IMR-90 (cell line): ENCODE data around the gene MRPL43. TPM values are rescaled to one million over a fixed set of nuclear protein-coding genes. Genes with fewer than 3 reads are reported as not detected.

Source experiments
- ATAC-seq: fragments of 200-7000 bp; cut with Tn5 transposase; 2 replicates; pipeline ENCODE4 v1.9.1; 2020; ENCODE audit warnings: low read depth, mild to moderate bottlenecking, moderate library complexity
- BruUV-seq: library from RNA; stranded (reverse); fragments of 400-500 nt; replicated peaks from 2 replicates; lab custom pipeline; 2021; lab: Mats Ljungman, UMichigan
- CTCF ChIA-PET: fragments of 300-600 bp; formaldehyde crosslinking; extraction: SDS; loops from one replicate; lab custom pipeline; 2021; ENCODE audit warnings: antibody characterized with exemption; lab: Yijun Ruan, JAX
- POLR2A ChIA-PET: fragments of 300-600 bp; sonication (Branson Sonifier 250); formaldehyde crosslinking; loops from one replicate; lab custom pipeline; 2022; ENCODE audit warnings: antibody characterized with exemption; ENCODE audit not compliant: unreplicated experiment; lab: Charles Lee
- DNase-seq: peaks from one replicate; pipeline ENCODE4 v3.0.0; 2013
- H2AFZ ChIP-seq: replicated peaks from 2 replicates; pipeline ENCODE3; 2013; ENCODE audit warnings: low read length, mild to moderate bottlenecking; ENCODE audit not compliant: poor library complexity
- H2AK5ac ChIP-seq: 2 replicates; pipeline ENCODE4 v1.6.1; 2013; ENCODE audit warnings: low read depth, low read length, inconsistent platforms
- H2AK9ac ChIP-seq: replicated peaks from 2 replicates; pipeline ENCODE3; 2013; ENCODE audit warnings: mild to moderate bottlenecking, low read depth, low read length, moderate library complexity; ENCODE audit not compliant: poor library complexity
- H2BK120ac ChIP-seq: 2 replicates; pipeline ENCODE4 v1.6.1; 2013; ENCODE audit warnings: low read depth, low read length, inconsistent platforms
- H2BK15ac ChIP-seq: 3 replicates; pipeline ENCODE4 v1.6.1; 2013; ENCODE audit warnings: low read depth, low read length, inconsistent platforms
- H2BK20ac ChIP-seq: 2 replicates; pipeline ENCODE4 v1.6.1; 2013; ENCODE audit warnings: low read depth, mild to moderate bottlenecking, inconsistent platforms, low read length, moderate library complexity
- H2BK5ac ChIP-seq: 2 replicates; pipeline ENCODE4 v1.6.1; 2013; ENCODE audit warnings: mild to moderate bottlenecking, low read depth, low read length, inconsistent platforms; ENCODE audit not compliant: poor library complexity, severe bottlenecking
- H3K14ac ChIP-seq: replicated peaks from 2 replicates; pipeline ENCODE4 v1.6.1; 2013; ENCODE audit warnings: low read depth, low read length, inconsistent platforms
- H3K18ac ChIP-seq: 2 replicates; pipeline ENCODE4 v1.6.1; 2013; ENCODE audit warnings: low read depth, low read length, control low read depth
- H3K23ac ChIP-seq: 2 replicates; pipeline ENCODE4 v1.6.1; 2013; ENCODE audit warnings: low read depth, low read length, inconsistent platforms
- H3K27ac ChIP-seq: 2 replicates; pipeline ENCODE4 v1.5.1; 2013; ENCODE audit warnings: mild to moderate bottlenecking, control low read depth, low read length; ENCODE audit not compliant: insufficient read depth
- H3K27me3 ChIP-seq: 2 replicates; pipeline ENCODE4 v1.6.1; 2013; ENCODE audit warnings: low read length; ENCODE audit not compliant: control insufficient read depth, insufficient read depth
- H3K36me3 ChIP-seq: 2 replicates; pipeline ENCODE4 v1.6.1; 2013; ENCODE audit warnings: low read length, mixed read lengths; ENCODE audit not compliant: control insufficient read depth, insufficient read depth
- H3K4ac ChIP-seq: 2 replicates; pipeline ENCODE4 v1.6.1; 2013; ENCODE audit warnings: low read depth, low read length, inconsistent platforms
- H3K4me1 ChIP-seq: 2 replicates; pipeline ENCODE4 v1.6.1; 2013; ENCODE audit warnings: low read length, mixed read lengths; ENCODE audit not compliant: control insufficient read depth, insufficient read depth
- H3K4me2 ChIP-seq: 2 replicates; pipeline ENCODE4 v1.6.1; 2013; ENCODE audit warnings: low read depth, mild to moderate bottlenecking, control low read depth, low read length, moderate library complexity
- H3K4me3 ChIP-seq: 2 replicates; pipeline ENCODE4 v1.5.1; 2013; ENCODE audit warnings: low read depth, mild to moderate bottlenecking, control low read depth, low read length, moderate library complexity; ENCODE audit not compliant: insufficient read depth
- H3K56ac ChIP-seq: 2 replicates; pipeline ENCODE4 v1.6.1; 2013; ENCODE audit warnings: low read length, inconsistent platforms; ENCODE audit not compliant: insufficient read depth; ENCODE audit errors: extremely low read depth
- H3K79me1 ChIP-seq, 2 experiments: 2 replicates each; pipeline ENCODE4 v1.6.1; 2013; ENCODE audit warnings: low read length in 2 of 2, inconsistent platforms in 1 of 2, low read depth in 1 of 2
- H3K9ac ChIP-seq: 2 replicates; pipeline ENCODE4 v1.6.1; 2013; ENCODE audit warnings: low read depth, low read length, control low read depth
- H3K9me1 ChIP-seq: 2 replicates; pipeline ENCODE4 v1.6.1; 2013; ENCODE audit warnings: low read length, inconsistent platforms; ENCODE audit not compliant: insufficient read depth
- H3K9me3 ChIP-seq: 2 replicates; pipeline ENCODE4 v1.6.1; 2013; ENCODE audit warnings: low read length; ENCODE audit not compliant: control insufficient read depth, insufficient read depth
- H4K20me1 ChIP-seq: 2 replicates; pipeline ENCODE4 v1.6.1; 2013; ENCODE audit warnings: low read length, inconsistent platforms; ENCODE audit not compliant: insufficient read depth
- H4K5ac ChIP-seq: 2 replicates; pipeline ENCODE4 v1.6.1; 2013; ENCODE audit warnings: mild to moderate bottlenecking, low read depth, low read length, control low read depth
- H4K8ac ChIP-seq, 2 experiments: 2 replicates each; pipeline ENCODE4 v1.6.1; 2013; ENCODE audit warnings: low read depth in 2 of 2, low read length in 2 of 2, control low read depth in 1 of 2, inconsistent platforms in 1 of 2
- H4K91ac ChIP-seq: 2 replicates; pipeline ENCODE4 v1.6.1; 2013; ENCODE audit warnings: low read depth, low read length, inconsistent platforms; ENCODE audit not compliant: insufficient read depth
- CHD1 ChIP-seq: IDR thresholded peaks from 2 replicates; pipeline ENCODE4 v1.6.1; 2012; ENCODE audit warnings: low read depth, low read length, improper control_type of control experiment
- CTCF ChIP-seq: conservative IDR thresholded peaks from 2 replicates; pipeline ENCODE4 v1.5.1; 2012; ENCODE audit warnings: mild to moderate bottlenecking, low read depth, low read length, improper control_type of control experiment
- MAZ ChIP-seq: IDR thresholded peaks from 2 replicates; pipeline ENCODE4 v1.6.1; 2012; ENCODE audit warnings: low read depth, mild to moderate bottlenecking, low read length, improper control_type of control experiment, moderate library complexity, borderline replicate concordance
- RAD21 ChIP-seq: IDR thresholded peaks from 2 replicates; pipeline ENCODE4 v1.6.1; 2012; ENCODE audit warnings: low read length, improper control_type of control experiment
- SMC3 ChIP-seq: fragments of 150-350 bp; IDR thresholded peaks from 2 replicates; pipeline ENCODE4 v1.6.1; 2016; ENCODE audit warnings: low read depth, mild to moderate bottlenecking, antibody characterized with exemption, low read length, moderate library complexity
- WGBS, 2 experiments: methylation state at CpG; one replicate each; pipeline versions ENCODE4 v1.1.5 to v1.1.7; 2013; ENCODE audit warnings: missing lambda C conversion rate in 2 of 2; ENCODE audit not compliant: insufficient read length in 1 of 2; ENCODE audit errors: extremely low coverage in 2 of 2; 5-methylcytosine and 5-hydroxymethylcytosine counted together
- dilution Hi-C: fragments of 300-500 bp; cut with HindIII; formaldehyde crosslinking; loops from one replicate; pipeline ENCODE4 v1.14.3; 2018; ENCODE audit warnings: low sequenced_read_pairs; ENCODE audit not compliant: unreplicated experiment
- in situ Hi-C: fragments of 300-500 bp; cut with MboI; formaldehyde crosslinking; loops from 3 replicates; pipeline ENCODE4 v1.14.3; 2019; ENCODE audit warnings: low sequenced_read_pairs, inconsistent platforms, mixed read lengths
- intact Hi-C: fragments of 100-400 bp; cut with micrococcal nuclease; formaldehyde crosslinking; loops from 2 replicates; pipeline ENCODE4 v1.10.0; 2022
- polyA plus RNA-seq, 3 experiments: library from polyadenylated mRNA; depleted of rRNA; stranded (reverse); fragments of >200 nt; gene quantifications; 2 replicates each; pipeline ENCODE4 v1.2.3, GENCODE V29; 2012; ENCODE audit warnings: low replicate concordance in 1 of 3
- total RNA-seq: library from RNA; depleted of rRNA; stranded (reverse); fragments of >200 nt; gene quantifications from 2 replicates; pipeline ENCODE4 v1.2.3, GENCODE V29; 2012

MRPL43 gene
- total and polyA plus RNA-seq, 2 of the 4 experiments (the other 2 are of a cell fraction) = 61.3 to 142 TPM

GRCh38 chr10:101014230-101014884 is 27.1 kb upstream of the MRPL43 start:
- Histone ChIP-seq H3K56ac (no peak overlapping the region), H2BK20ac (no peak overlapping the region), H3K79me1 (0 out of 4 replicates have a peak, but pooled peaks cover 0 to 7% of the 10 kb centered on the region in 2 experiments), H3K9me1 (peaks cover 13% of the 10 kb centered on the region), H3K4me3 (no peak overlapping the region), H3K27me3 (no peaks in the 10 kb centered on the region; the same call in 1 of the 2 replicates), H3K9me3 (no peaks in the 10 kb centered on the region), H3K18ac (no peak overlapping the region), H2BK15ac (peak overlapping the region; percentile 89; the same call in 1 of the 3 replicates), H4K91ac (no peak overlapping the region), H3K4me2 (no peak overlapping the region), H3K4ac (peak overlapping the region; percentile 39), H2BK5ac (no peak overlapping the region), H3K9ac (no peak overlapping the region), H4K20me1 (peaks cover 4% of the 10 kb centered on the region; the same call in 1 of the 2 replicates), H3K14ac (no peak overlapping the region), H2AK9ac (peak overlapping the region; percentile 92), H3K4me1 (peaks cover 22% of the 10 kb centered on the region), H2AK5ac (peak overlapping the region; percentile 94), H2BK120ac (peak overlapping the region; percentile 41; the same call in 1 of the 2 replicates), H4K8ac (peak overlapping the region in 1 of 2 experiments; percentile 54; a peak in 1 of 4 replicates), H4K5ac (no peak overlapping the region), H3K27ac (no peak overlapping the region), H3K23ac (no peak overlapping the region), H3K36me3 (no peaks in the 10 kb centered on the region), H2AFZ (peak overlapping the region; percentile 80)
- peak; percentile 56 for DNase-seq
- in situ Hi-C loops (no loop called here), dilution Hi-C loops (no loop called here), intact Hi-C loops (loop anchor here (10.0 kb wide), 1 partner anchor 450 kb away; no protein-coding TSS in a partner anchor)
- peak; percentile 58 for ATAC-seq
- BruUV-seq = no TSS peak
- CTCF ChIA-PET = interaction anchor here (0.5 to 6.8 kb wide), 17 partner anchors 9 to 452 kb away, joined by 3 to 48 read pairs (median 4); partner anchors contain the start of genes KAZALD1, LZTS2, MRPL43 and PDZD7
- TF ChIP-seq RAD21 (peak; percentile 88), CTCF (peak; percentile 93), SMC3 (peak; percentile 81), CHD1 (no peak), MAZ (peak; percentile 48; the same call in 1 of the 2 replicates)
- POLR2A ChIA-PET = no interaction called here
- WGBS, 2 experiments = no CpG with 5 or more reads among the region's 11 CpGs
